Measurements from ENCODE around the gene SLIT1.

GRCh38 chr10:97134110-97134509 lies 51.6 kb downstream of the SLIT1 start:
- TF ChIP-seq CTCF (optimal IDR thresholded peaks at IDR 0.05 in 1 of 3, IDR thresholded peaks at IDR 0.05 in 1 of 3, conservative IDR thresholded peaks at IDR 0.05 in 1 of 3; ENCODE audit: extremely low read depth in 1 of 3, insufficient read depth in 2 of 3, low read length in 3 of 3) (no peak), EZH2 (IDR thresholded peaks at IDR 0.05; ENCODE audit: low read length) (no peak)

Data from keratinocyte (primary cell).